Suprapubic skin (tissue), 2 donors: ENCODE measurements around the gene ITGA6.

ENCODE experiments used
- EP300 ChIP-seq: sonication (generic); formaldehyde crosslinking; IDR thresholded peaks from one replicate; pipeline ENCODE4 v1.6.1; 2017; ENCODE audit warnings: antibody characterized with exemption
- POLR2A ChIP-seq, 2 donors: fragments of 450-650 bp; IDR thresholded peaks; one replicate each; pipeline ENCODE4 v1.6.1; 2017; ENCODE audit warnings: antibody characterized with exemption in 2 of 2, mild to moderate bottlenecking in 2 of 2, moderate library complexity in 2 of 2

DNA sequence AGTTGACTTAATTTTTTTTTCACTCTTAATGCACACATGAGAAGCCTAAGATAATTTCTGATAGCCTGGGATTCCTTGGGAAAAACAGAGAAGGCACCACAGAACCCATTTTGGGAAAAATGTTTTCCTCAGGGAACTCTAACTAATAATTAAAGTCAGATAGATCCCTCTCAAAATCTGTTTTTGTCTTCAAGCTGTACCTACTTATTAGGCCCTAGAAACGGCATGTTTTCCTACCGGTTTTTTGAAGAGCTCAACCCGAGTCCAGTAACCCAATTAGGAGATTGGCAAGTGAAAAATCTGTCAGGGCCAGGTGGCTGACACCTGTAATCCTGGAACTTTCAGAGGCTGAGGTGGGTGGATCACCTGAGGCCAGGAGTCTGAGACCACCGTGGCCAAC is 112.4 kb downstream of the ITGA6 start:
- TF ChIP-seq POLR2A (IDR thresholded peaks at IDR 0.05): no peak
- no peak for TF ChIP-seq EP300
